ENCODE measurements around the gene MYO9B.

Gene MYO9B

DNA sequence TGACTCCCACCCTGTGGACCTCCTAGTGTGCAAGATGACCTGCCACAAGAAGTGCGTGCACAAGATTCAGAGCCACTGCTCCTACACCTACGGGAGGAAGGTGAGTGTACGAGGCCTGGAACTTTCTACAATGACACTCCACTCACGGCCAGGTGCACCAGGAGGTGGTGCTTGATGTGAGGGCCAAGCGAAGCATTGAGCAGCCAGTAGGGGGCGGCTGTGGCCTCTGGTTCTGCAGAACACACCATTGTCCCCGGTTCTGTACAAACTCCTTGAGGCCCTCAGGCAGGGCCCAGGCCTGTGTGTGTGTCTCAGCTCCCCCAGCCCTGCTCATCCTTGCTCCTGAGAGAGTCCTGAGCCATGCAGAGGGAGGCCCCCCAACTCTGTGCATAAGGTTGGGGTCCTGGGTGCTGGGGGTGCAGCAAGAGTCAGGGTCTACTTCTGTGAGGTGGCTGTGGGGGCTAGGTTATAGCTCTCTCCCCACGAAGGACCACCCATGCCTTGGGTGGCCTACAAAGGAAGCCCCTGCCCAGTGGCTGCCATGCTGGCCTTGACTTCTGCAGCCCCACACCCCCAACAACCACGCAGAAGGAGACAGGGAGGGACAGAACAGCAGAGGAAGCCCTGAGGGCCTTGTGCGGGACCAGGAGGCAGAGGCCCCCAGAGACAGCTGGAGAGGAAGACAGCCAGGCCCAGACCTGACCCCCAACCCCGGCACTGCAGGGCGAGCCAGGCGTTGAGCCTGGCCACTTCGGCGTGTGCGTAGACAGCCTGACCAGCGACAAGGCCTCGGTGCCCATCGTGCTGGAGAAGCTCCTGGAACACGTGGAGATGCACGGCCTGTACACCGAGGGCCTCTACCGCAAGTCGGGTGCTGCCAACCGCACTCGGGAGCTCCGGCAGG, 129.9 kb downstream of the MYO9B start:
- Histone ChIP-seq H3K27me3 (ENCODE audit: control insufficient read depth in 5 of 5, insufficient read depth in 4 of 5, low read length in 5 of 5) (no peaks in the 10 kb centered on the region), H3K36me3 (ENCODE audit: control insufficient read depth in 5 of 5, insufficient read depth in 5 of 5, low read length in 5 of 5) (peaks cover 0 to 84% (median 69%) of the 10 kb centered on the region in 5 donors), H3K9ac (ENCODE audit: low read length in 5 of 5) (no peak overlapping the region), H3K4me1 (ENCODE audit: control insufficient read depth in 5 of 5, insufficient read depth in 5 of 5, low read length in 5 of 5) (peaks cover 0 to 4% (median 0%) of the 10 kb centered on the region in 5 donors), H3K9me3 (ENCODE audit: control insufficient read depth in 5 of 5, low read length in 5 of 5) (no peaks in the 10 kb centered on the region), H3K27ac (ENCODE audit: low read depth, low read length) (no peak overlapping the region), H3K4me3 (ENCODE audit: low read depth in 1 of 5, low read length in 5 of 5) (no peak overlapping the region)

DNA sequence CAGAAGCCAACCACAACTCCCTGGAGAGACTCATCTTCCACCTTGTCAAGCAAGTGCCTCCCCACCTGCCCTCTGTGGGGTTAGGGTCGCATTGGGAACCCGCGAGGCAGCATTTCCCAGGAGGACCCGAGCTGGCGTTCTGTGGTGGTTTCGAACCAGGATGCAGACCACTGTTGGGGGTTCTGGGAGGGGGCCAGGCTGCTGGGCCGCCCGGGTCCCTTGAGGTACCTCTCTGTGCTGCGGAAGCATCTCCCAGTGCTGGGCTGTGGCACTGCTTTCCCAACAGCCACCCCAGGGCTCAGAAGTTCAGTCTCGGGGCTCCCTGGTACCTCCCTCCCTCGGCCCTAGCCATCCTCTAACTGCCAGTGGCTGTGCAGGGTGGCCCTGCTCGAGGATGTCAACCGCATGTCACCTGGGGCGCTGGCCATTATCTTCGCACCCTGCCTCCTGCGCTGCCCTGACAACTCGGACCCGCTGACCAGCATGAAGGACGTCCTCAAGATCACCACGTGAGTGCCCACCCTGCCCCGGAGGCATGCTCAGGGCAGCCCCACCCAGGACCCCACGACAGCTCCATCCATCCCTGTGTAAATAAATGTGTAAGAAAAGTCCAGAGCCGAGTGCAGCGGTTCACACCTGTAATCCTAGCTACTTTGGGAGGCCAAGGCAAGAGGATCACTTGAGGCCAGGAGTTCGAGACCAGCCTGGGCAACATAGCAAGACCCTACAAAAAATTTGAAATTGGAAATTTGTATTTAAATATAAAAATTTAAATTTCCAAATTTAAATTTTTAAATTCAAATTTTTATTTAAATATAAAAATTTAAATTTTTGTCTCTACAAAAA, 131.4 kb downstream of the MYO9B start:
- no peaks in the 10 kb centered on the region for H3K27me3 ChIP-seq (ENCODE audit: control insufficient read depth in 5 of 5, insufficient read depth in 4 of 5, low read length in 5 of 5)
- no peaks in the 10 kb centered on the region for H3K9me3 ChIP-seq (ENCODE audit: control insufficient read depth in 5 of 5, low read length in 5 of 5)
- H3K9ac ChIP-seq (ENCODE audit: low read length in 5 of 5): no peak overlapping the region
- peaks cover 0 to 82% (median 63%) of the 10 kb centered on the region in 5 donors for H3K36me3 ChIP-seq (ENCODE audit: control insufficient read depth in 5 of 5, insufficient read depth in 5 of 5, low read length in 5 of 5)
- H3K4me3 ChIP-seq (ENCODE audit: low read depth in 1 of 5, low read length in 5 of 5): no peak overlapping the region
- no peak overlapping the region for H3K27ac ChIP-seq (ENCODE audit: low read depth, low read length)
- peaks cover 0 to 6% (median 0%) of the 10 kb centered on the region in 5 donors for H3K4me1 ChIP-seq (ENCODE audit: control insufficient read depth in 5 of 5, insufficient read depth in 5 of 5, low read length in 5 of 5)

DNA sequence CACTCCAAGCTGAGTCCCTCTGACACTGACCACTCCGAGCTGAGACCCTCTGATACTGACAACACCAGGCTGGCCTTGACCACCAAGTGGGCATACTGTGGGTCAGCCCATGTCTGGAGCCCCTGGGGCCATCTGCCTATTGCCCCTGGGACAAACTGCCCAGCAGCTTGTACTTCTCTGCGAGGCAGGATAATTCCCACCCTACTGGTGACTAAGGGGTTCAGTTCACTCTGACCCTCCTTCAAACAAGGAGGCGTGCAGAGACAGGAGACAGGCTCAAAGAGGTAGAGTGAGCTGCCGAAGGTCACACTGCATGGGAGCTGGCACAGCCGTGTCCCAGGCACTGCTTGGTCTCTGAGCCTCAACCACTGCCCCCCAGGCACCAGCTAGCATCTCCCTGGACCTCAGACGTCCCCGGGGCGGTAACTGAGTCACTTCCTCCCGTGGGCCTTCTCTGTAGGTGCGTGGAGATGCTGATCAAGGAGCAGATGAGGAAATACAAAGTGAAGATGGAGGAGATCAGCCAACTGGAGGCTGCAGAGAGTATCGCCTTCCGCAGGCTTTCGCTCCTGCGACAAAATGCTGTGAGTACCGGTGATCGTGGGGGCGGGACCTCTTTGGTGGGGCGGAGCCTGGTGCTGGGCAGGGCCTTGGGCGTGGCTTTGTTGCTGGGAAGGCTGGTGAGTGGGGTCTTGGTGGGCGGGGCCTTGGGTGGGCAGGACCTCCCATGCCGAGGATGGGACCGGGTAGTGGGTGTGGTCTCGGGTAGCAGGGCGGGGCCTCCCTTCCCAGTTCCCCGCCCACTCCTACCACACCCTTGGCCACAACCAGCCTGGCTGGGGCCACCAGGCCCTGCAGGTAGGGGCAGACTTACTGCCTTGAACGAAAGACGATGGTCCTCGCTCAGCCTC, 133.8 kb downstream of the MYO9B start:
- peaks cover 0 to 7% (median under 1%) of the 10 kb centered on the region in 5 donors for H3K4me1 ChIP-seq (ENCODE audit: control insufficient read depth in 5 of 5, insufficient read depth in 5 of 5, low read length in 5 of 5)
- H3K9ac ChIP-seq (ENCODE audit: low read length in 5 of 5): peak overlapping the region in 1 of 5 donors; percentile 7
- H3K9me3 ChIP-seq (ENCODE audit: control insufficient read depth in 5 of 5, low read length in 5 of 5): no peaks in the 10 kb centered on the region
- no peaks in the 10 kb centered on the region for H3K27me3 ChIP-seq (ENCODE audit: control insufficient read depth in 5 of 5, insufficient read depth in 4 of 5, low read length in 5 of 5)
- no peak overlapping the region for H3K27ac ChIP-seq (ENCODE audit: low read depth, low read length)
- H3K4me3 ChIP-seq (ENCODE audit: low read depth in 1 of 5, low read length in 5 of 5): no peak overlapping the region
- peaks cover 0 to 76% (median 61%) of the 10 kb centered on the region in 5 donors for H3K36me3 ChIP-seq (ENCODE audit: control insufficient read depth in 5 of 5, insufficient read depth in 5 of 5, low read length in 5 of 5)

DNA sequence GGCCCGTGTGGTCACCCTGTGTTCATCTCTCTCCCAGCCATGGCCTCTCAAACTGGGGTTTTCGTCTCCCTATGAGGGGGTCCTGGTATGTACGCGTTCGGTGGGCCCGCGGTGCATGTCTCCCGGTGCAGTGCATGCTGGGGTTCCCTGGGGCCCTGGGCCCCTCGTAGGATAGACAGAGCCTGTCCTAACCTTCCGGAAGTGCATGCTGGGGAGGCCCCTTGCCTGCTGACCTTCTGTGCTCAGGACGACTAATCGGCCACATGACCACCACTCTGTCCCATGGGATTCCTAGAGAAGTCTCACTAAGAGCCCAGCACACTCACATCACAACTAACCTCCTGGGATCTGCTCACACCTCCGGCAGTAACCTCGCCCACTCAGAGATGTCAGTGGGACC, 134.7 kb downstream of the MYO9B start:
- H3K4me3 ChIP-seq (ENCODE audit: low read depth in 1 of 5, low read length in 5 of 5): no peak overlapping the region
- no peaks in the 10 kb centered on the region for H3K9me3 ChIP-seq (ENCODE audit: control insufficient read depth in 5 of 5, low read length in 5 of 5)
- peaks cover 2 to 14% (median 8%) of the 10 kb centered on the region in 5 donors for H3K4me1 ChIP-seq (ENCODE audit: control insufficient read depth in 5 of 5, insufficient read depth in 5 of 5, low read length in 5 of 5)
- peaks cover 0 to 68% (median 58%) of the 10 kb centered on the region in 5 donors for H3K36me3 ChIP-seq (ENCODE audit: control insufficient read depth in 5 of 5, insufficient read depth in 5 of 5, low read length in 5 of 5)
- H3K27me3 ChIP-seq (ENCODE audit: control insufficient read depth in 5 of 5, insufficient read depth in 4 of 5, low read length in 5 of 5): no peaks in the 10 kb centered on the region
- H3K27ac ChIP-seq (ENCODE audit: low read depth, low read length): no peak overlapping the region
- no peak overlapping the region for H3K9ac ChIP-seq (ENCODE audit: low read length in 5 of 5)

DNA sequence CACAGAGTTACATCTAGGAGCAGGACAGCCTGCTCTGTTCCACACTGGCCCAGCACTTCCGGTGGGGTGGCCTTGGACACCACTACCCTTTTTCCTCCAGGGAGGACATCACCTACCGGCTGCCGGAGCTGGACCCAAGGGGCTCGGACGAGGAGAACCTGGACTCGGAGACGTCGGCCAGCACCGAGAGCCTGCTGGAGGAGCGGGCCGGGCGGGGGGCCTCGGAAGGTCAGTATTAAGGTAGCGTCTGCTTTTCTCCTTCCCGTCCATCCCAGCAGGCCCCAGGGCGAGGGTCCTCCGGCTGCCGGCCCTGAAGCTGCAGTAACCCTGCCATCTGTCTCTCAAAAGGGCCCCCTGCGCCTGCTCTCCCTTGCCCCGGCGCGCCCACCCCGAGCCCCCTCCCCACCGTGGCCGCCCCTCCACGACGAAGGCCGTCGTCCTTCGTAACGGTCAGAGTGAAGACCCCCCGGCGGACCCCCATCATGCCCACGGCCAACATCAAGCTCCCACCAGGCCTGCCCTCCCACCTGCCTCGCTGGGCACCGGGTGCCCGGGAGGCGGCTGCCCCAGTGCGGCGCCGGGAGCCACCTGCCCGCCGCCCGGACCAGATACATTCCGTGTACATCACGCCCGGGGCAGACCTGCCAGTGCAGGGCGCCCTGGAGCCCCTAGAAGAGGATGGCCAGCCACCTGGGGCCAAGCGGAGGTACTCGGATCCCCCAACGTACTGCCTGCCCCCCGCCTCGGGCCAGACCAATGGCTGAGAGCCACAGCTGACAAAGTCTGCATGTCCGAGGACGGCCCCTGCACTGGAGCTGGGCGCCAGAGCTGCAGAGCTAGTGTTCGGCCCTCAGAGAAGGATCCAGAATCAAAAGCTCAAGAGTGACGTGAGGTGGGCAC, 136.2 kb downstream of the MYO9B start:
- H3K36me3 ChIP-seq (ENCODE audit: control insufficient read depth in 5 of 5, insufficient read depth in 5 of 5, low read length in 5 of 5): peaks cover 0 to 56% (median 46%) of the 10 kb centered on the region in 5 donors
- H3K4me1 ChIP-seq (ENCODE audit: control insufficient read depth in 5 of 5, insufficient read depth in 5 of 5, low read length in 5 of 5): peaks cover 2 to 22% (median 16%) of the 10 kb centered on the region in 5 donors
- no peaks in the 10 kb centered on the region for H3K27me3 ChIP-seq (ENCODE audit: control insufficient read depth in 5 of 5, insufficient read depth in 4 of 5, low read length in 5 of 5)
- no peak overlapping the region for H3K9ac ChIP-seq (ENCODE audit: low read length in 5 of 5)
- H3K9me3 ChIP-seq (ENCODE audit: control insufficient read depth in 5 of 5, low read length in 5 of 5): no peaks in the 10 kb centered on the region
- no peak overlapping the region for H3K4me3 ChIP-seq (ENCODE audit: low read depth in 1 of 5, low read length in 5 of 5)
- H3K27ac ChIP-seq (ENCODE audit: low read depth, low read length): no peak overlapping the region

DNA sequence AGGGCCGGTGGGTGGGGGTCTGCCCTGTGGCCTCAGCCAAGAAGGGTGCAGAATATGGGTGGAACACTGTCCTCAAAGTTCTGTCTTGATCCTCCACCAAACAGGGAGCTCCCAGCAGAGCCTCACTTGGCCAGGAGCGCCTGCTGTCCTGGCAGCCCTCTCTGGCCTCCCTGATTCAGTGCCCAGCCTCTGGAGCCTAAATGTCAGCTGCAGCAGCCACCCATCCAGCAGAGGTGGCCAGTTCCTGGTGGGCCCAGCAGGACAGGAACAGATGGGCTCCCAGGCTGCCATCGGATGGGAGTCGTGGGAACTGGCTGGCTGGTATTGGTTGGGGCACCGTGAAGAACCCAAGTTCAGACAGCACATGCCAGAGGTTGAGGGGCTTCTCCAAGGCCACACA, 137.8 kb downstream of the MYO9B start:
- Histone ChIP-seq H3K27ac (ENCODE audit: low read depth, low read length) (no peak overlapping the region), H3K4me1 (ENCODE audit: control insufficient read depth in 5 of 5, insufficient read depth in 5 of 5, low read length in 5 of 5) (peaks cover 2 to 22% (median 16%) of the 10 kb centered on the region in 5 donors), H3K9ac (ENCODE audit: low read length in 5 of 5) (no peak overlapping the region), H3K36me3 (ENCODE audit: control insufficient read depth in 5 of 5, insufficient read depth in 5 of 5, low read length in 5 of 5) (peaks cover 0 to 67% (median 53%) of the 10 kb centered on the region in 5 donors), H3K4me3 (ENCODE audit: low read depth in 1 of 5, low read length in 5 of 5) (no peak overlapping the region), H3K9me3 (ENCODE audit: control insufficient read depth in 5 of 5, low read length in 5 of 5) (no peaks in the 10 kb centered on the region), H3K27me3 (ENCODE audit: control insufficient read depth in 5 of 5, insufficient read depth in 4 of 5, low read length in 5 of 5) (no peaks in the 10 kb centered on the region)

DNA sequence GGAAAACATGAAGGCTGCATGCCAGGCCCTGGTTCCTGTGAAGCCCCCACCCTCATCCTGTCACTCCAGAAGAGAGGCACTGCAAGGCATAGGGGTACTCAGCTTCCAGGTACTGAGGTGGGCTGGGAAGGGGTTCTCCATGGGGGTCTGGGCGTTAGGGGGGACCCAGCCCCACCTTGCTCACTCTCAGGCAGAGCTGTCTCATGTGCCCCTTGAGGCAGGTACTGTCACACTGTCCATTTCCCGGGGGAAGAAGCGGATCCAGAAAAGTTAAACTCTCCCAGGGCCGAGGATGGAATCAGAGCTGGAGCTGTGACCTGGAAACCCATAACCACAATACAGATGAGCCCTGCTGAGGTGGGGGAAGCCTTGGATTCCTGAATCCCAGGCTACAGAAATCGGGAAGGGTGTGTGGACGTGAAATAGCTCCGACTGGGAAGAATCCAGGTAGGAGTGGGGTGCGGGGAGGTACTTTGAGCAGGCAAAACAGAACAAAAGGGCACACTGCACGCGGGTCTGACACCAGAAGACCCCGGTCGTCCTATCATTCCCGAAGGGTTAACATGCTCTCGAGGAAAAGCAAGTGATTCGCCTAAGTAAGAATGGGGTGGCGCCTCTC, 139.0 kb downstream of the MYO9B start:
- peak overlapping the region; percentile 69 to 87 (median 79) for H3K4me3 ChIP-seq (ENCODE audit: low read depth in 1 of 5, low read length in 5 of 5)
- H3K4me1 ChIP-seq (ENCODE audit: control insufficient read depth in 5 of 5, insufficient read depth in 5 of 5, low read length in 5 of 5): peaks cover 2 to 22% (median 16%) of the 10 kb centered on the region in 5 donors
- peaks cover 0 to 4% (median 0%) of the 10 kb centered on the region in 5 donors for H3K9me3 ChIP-seq (ENCODE audit: control insufficient read depth in 5 of 5, low read length in 5 of 5)
- H3K27ac ChIP-seq (ENCODE audit: low read depth, low read length): peak overlapping the region; percentile 69
- H3K27me3 ChIP-seq (ENCODE audit: control insufficient read depth in 5 of 5, insufficient read depth in 4 of 5, low read length in 5 of 5): no peaks in the 10 kb centered on the region
- peak overlapping the region in 4 of 5 donors; percentile 68 to 83 (median 78) for H3K9ac ChIP-seq (ENCODE audit: low read length in 5 of 5)
- H3K36me3 ChIP-seq (ENCODE audit: control insufficient read depth in 5 of 5, insufficient read depth in 5 of 5, low read length in 5 of 5): peaks cover 0 to 62% (median 47%) of the 10 kb centered on the region in 5 donors

DNA sequence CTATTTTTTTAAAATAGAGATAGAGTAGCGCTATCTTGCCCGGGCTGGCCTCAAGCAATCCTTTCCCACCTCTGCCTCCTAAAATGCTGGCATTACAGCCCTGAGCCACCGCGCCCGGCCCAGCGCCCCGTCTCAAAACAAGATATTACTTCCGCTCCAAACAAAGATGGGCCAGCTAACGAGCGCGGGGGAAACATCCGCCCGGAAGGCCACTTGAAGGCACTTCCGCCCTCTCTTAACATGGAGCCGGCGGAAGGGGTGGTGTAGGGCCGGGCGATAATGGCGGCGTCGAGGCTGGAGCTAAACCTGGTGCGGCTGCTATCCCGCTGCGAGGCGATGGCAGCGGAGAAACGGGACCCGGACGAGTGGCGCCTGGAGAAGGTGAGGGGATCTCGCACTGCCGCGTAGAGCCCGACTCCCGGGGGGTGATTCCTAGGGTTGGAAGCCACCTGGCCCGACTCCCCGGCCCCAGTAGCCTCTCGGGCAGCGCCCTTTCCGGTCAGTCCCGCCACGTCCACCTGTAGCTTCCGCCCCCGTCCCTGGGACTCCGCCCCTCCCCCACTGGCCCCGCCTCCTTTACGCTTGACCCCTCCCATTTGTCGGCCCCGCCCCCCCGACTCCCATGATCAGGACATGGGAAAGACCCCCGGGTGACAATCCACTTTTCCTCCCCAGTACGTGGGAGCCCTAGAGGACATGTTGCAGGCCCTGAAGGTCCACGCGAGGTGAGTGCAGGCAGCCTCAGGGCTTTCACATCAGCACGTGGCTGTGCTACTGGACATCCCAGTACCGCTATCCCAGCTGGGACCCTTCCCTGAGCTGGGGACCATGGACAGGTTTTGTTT, 139.8 kb downstream of the MYO9B start, which contains the start of gene USE1:
Gene USE1, plus strand, starts transcription at position 231 of the 845 bp plus-strand sequence. Its CDS starts 49 bp downstream, at position 280.
- peak within 1 kb of the TSS; percentile 78 to 87 (median 79) for H3K4me3 ChIP-seq (ENCODE audit: low read depth in 1 of 5, low read length in 5 of 5)
- H3K9me3 ChIP-seq (ENCODE audit: control insufficient read depth in 5 of 5, low read length in 5 of 5): peaks cover 0 to 4% (median 0%) of the 10 kb centered on the region in 5 donors
- H3K27me3 ChIP-seq (ENCODE audit: control insufficient read depth in 5 of 5, insufficient read depth in 4 of 5, low read length in 5 of 5): no peaks in the 10 kb centered on the region
- H3K36me3 ChIP-seq (ENCODE audit: control insufficient read depth in 5 of 5, insufficient read depth in 5 of 5, low read length in 5 of 5): peaks cover 0 to 57% (median 41%) of the 10 kb centered on the region in 5 donors
- peak within 1 kb of the TSS in 4 of 5 donors; percentile 68 to 83 (median 78) for H3K9ac ChIP-seq (ENCODE audit: low read length in 5 of 5)
- H3K27ac ChIP-seq (ENCODE audit: low read depth, low read length): peak within 1 kb of the TSS; percentile 69
- H3K4me1 ChIP-seq (ENCODE audit: control insufficient read depth in 5 of 5, insufficient read depth in 5 of 5, low read length in 5 of 5): peaks cover 2 to 25% (median 17%) of the 10 kb centered on the region in 5 donors

Data from subcutaneous abdominal adipose tissue (tissue), 5 donors.